ENCODE measurements around the gene KL. TPM values are rescaled to one million over a fixed set of nuclear protein-coding genes. Genes with fewer than 3 reads are reported as not detected.

Gene KL
- total and polyA plus RNA-seq, 10 of the 15 experiments (the other 5 are each of a cell fraction or from before 2014, with no cell fraction given): 0.08 to 2.1 (median 1.4) TPM

GRCh38 chr13:32986552-32986951 lies 29.7 kb upstream of the KL start:
- Histone ChIP-seq H3K36me3 (ENCODE audit: control insufficient read depth in 2 of 2, insufficient read depth in 2 of 2, low read length in 1 of 2) (no peaks in the 10 kb centered on the region), H3K9me3 (replicated peaks; ENCODE audit: control insufficient read depth, insufficient read depth, low read length) (no peaks in the 10 kb centered on the region; the same call in 2 of the 3 replicates), H3K4me1 (ENCODE audit: control insufficient read depth, insufficient read depth, low read length) (no peaks in the 10 kb centered on the region), H3K27ac (ENCODE audit: control insufficient read depth, insufficient read depth) (no peak overlapping the region), H3K4me2 (ENCODE audit: control insufficient read depth, insufficient read depth) (no peak overlapping the region), H2AFZ (ENCODE audit: control insufficient read depth, low read depth, low read length) (no peak overlapping the region), H3K79me2 (ENCODE audit: control insufficient read depth, insufficient read depth, low read length) (no peaks in the 10 kb centered on the region), H4K20me1 (ENCODE audit: control insufficient read depth, insufficient read depth) (no peaks in the 10 kb centered on the region), H3K9ac (ENCODE audit: control insufficient read depth, insufficient read depth, low read length) (no peak overlapping the region), H3K27me3 (replicated peaks in 1 of 2; ENCODE audit: control insufficient read depth in 2 of 2, insufficient read depth in 2 of 2, low read length in 1 of 2) (no peaks in the 10 kb centered on the region), H3K4me3 (no peak overlapping the region)
- TF ChIP-seq ZNF384 (IDR thresholded peaks at IDR 0.05; ENCODE audit: borderline replicate concordance, low read depth, low read length): no peak
- no peak for TF ChIP-seq ZNF274 (IDR thresholded peaks at IDR 0.05; ENCODE audit: insufficient read depth, insufficient read length)
- TF ChIP-seq MXI1 (IDR thresholded peaks at IDR 0.05; ENCODE audit: low read depth, low read length): no peak
- ChIA-PET SMC1A (ENCODE audit: uncharacterized antibody, unreplicated experiment) (interaction anchor here (0.7 to 2.0 kb wide), 3 partner anchors 9 to 92 kb away, joined by 3 to 6 read pairs (median 3); no protein-coding TSS in a partner anchor), CTCF (no interaction called here), RAD21 (ENCODE audit: unreplicated experiment) (no interaction called here), POLR2A (no interaction called here)
- BruUV-seq (replicated peaks): no TSS peak
- WGBS (ENCODE audit: insufficient coverage, insufficient replicate concordance, low lambda C conversion rate, missing lambda C conversion rate): 78% methylated on average over 8 of the region's 8 CpGs
- DNase-seq (ENCODE audit: low read depth, low spot score): no peak
- ATAC-seq: no peak
- no peak for FAIRE-seq
- in situ Hi-C loops (cut with MboI) (no loop called here), intact Hi-C loops (cut with micrococcal nuclease; ENCODE audit: unreplicated experiment) (no loop called here)

- 0% methylated on average over 1 of the region's 1 CpG for WGBS (ENCODE audit: insufficient coverage, insufficient replicate concordance, low lambda C conversion rate, missing lambda C conversion rate)
- no peak for TF ChIP-seq TBL1XR1 (IDR thresholded peaks at IDR 0.05; ENCODE audit: low read depth, low read length)
- no peak for TF ChIP-seq FOXM1 (IDR thresholded peaks at IDR 0.05; ENCODE audit: low read depth, low read length)
- TF ChIP-seq TARDBP (IDR thresholded peaks at IDR 0.05; ENCODE audit: borderline replicate concordance): no peak
- no peak for TF ChIP-seq SMAD1 (IDR thresholded peaks at IDR 0.05; ENCODE audit: low read depth, partially characterized antibody)
- no peak for TF ChIP-seq ATF7 (IDR thresholded peaks at IDR 0.05; ENCODE audit: low read depth)
- no peak for TF ChIP-seq PML (IDR thresholded peaks at IDR 0.05; ENCODE audit: low read length)
- no peak for TF ChIP-seq MEF2B (IDR thresholded peaks at IDR 0.05; ENCODE audit: partially characterized antibody, poor library complexity, severe bottlenecking)
- TF ChIP-seq CBFB (IDR thresholded peaks at IDR 0.05; ENCODE audit: low read depth): no peak
- no peak for TF ChIP-seq SRF (IDR thresholded peaks at IDR 0.05; ENCODE audit: low read depth in 2 of 2, low read length in 2 of 2)
- no peak for TF ChIP-seq JUNB (IDR thresholded peaks at IDR 0.05)
- TF ChIP-seq FOS (IDR thresholded peaks at IDR 0.05; ENCODE audit: borderline replicate concordance, extremely low read depth, insufficient read length): no peak
- TF ChIP-seq IRF3 (IDR thresholded peaks at IDR 0.05): no peak
- TF ChIP-seq ATF3 (IDR thresholded peaks at IDR 0.05; ENCODE audit: borderline replicate concordance, extremely low read depth, low read depth, low read length): no peak
- no peak for TF ChIP-seq SP1 (IDR thresholded peaks at IDR 0.05; ENCODE audit: low read depth, low read length)
- TF ChIP-seq MXI1 (IDR thresholded peaks at IDR 0.05; ENCODE audit: low read depth, low read length): no peak
- no peak for TF ChIP-seq HCFC1 (IDR thresholded peaks at IDR 0.05; ENCODE audit: low read length)
- no peak for TF ChIP-seq BACH1 (IDR thresholded peaks at IDR 0.05; ENCODE audit: borderline replicate concordance)
Observed at GRCh38 chr13:32987462-32987861, 28.8 kb upstream of the KL start.

More at GRCh38 chr13:32987462-32987861, 28.8 kb upstream of the KL start:
- RAD21 ChIA-PET (ENCODE audit: unreplicated experiment): no interaction called here
- ATAC-seq: no peak
- Histone ChIP-seq H3K79me2 (ENCODE audit: control insufficient read depth, insufficient read depth, low read length) (no peaks in the 10 kb centered on the region), H3K4me1 (ENCODE audit: control insufficient read depth, insufficient read depth, low read length) (no peaks in the 10 kb centered on the region), H3K27ac (ENCODE audit: control insufficient read depth, insufficient read depth) (no peak overlapping the region), H3K9me3 (replicated peaks; ENCODE audit: control insufficient read depth, insufficient read depth, low read length) (no peaks in the 10 kb centered on the region; the same call in 2 of the 3 replicates), H3K27me3 (replicated peaks in 1 of 2; ENCODE audit: control insufficient read depth in 2 of 2, insufficient read depth in 2 of 2, low read length in 1 of 2) (no peaks in the 10 kb centered on the region), H3K9ac (ENCODE audit: control insufficient read depth, insufficient read depth, low read length) (no peak overlapping the region), H4K20me1 (ENCODE audit: control insufficient read depth, insufficient read depth) (no peaks in the 10 kb centered on the region), H3K36me3 (ENCODE audit: control insufficient read depth in 2 of 2, insufficient read depth in 2 of 2, low read length in 1 of 2) (no peaks in the 10 kb centered on the region), H2AFZ (ENCODE audit: control insufficient read depth, low read depth, low read length) (no peak overlapping the region), H3K4me2 (ENCODE audit: control insufficient read depth, insufficient read depth) (no peak overlapping the region), H3K4me3 (no peak overlapping the region)
- no peak for DNase-seq (ENCODE audit: low read depth, low spot score)
- in situ Hi-C loops (cut with MboI) (no loop called here), intact Hi-C loops (cut with micrococcal nuclease; ENCODE audit: unreplicated experiment) (no loop called here)
- CTCF ChIA-PET: no interaction called here
- POLR2A ChIA-PET: no interaction called here
- no TSS peak for BruUV-seq (replicated peaks)
- no peak for FAIRE-seq
- SMC1A ChIA-PET (ENCODE audit: uncharacterized antibody, unreplicated experiment): interaction anchor here (2.0 kb wide), 1 partner anchor 18 kb away, joined by 6 read pairs; no protein-coding TSS in a partner anchor

All from GM12878 (cell line).